HG02943 (cell line): Measurements from ENCODE around the gene HEYL.

Source experiments
- ATAC-seq: cut with Tn5 transposase; IDR thresholded peaks from one replicate; pipeline ENCODE4 v1.9.1; 2021; ENCODE audit warnings: mild to moderate bottlenecking, low read depth, moderate library complexity; ENCODE audit not compliant: unreplicated experiment

Gene HEYL

GRCh38 chr1:39642796-39643195, 3.4 kb upstream of the HEYL start:
- no peak for ATAC-seq

GRCh38 chr1:39640861-39641260, 1.4 kb upstream of the HEYL start:
- no peak for ATAC-seq

GRCh38 chr1:39638965-39639304, 508 bp downstream of the HEYL start:
- no peak for ATAC-seq

GRCh38 chr1:39637361-39637760, 2.1 kb downstream of the HEYL start:
- no peak for ATAC-seq

- ATAC-seq = no peak
Observed at GRCh38 chr1:39635871-39636210, 3.6 kb downstream of the HEYL start.

- ATAC-seq = no peak
Observed at GRCh38 chr1:39635205-39635870, 4.1 kb downstream of the HEYL start.

DNA sequence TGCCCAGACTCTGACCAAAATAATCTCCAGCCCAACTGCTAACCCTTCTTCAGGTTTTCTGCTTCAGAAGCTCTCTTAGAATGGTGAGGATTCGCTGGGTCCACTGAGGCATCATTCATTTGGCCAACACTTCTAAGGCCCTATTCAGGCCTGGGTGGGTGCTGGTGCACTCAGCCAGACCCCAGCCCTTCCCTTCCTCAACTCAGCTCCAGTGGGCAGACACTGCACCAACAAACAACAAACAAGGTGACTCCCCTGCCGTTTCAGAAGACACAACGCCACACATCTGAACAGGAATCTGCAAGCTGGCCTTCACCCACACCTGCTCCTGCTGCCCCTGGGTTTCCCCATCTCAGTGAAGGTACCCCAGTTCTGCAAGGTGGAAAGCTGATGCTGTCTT, 6.0 kb downstream of the HEYL start:
- no peak for ATAC-seq

DNA sequence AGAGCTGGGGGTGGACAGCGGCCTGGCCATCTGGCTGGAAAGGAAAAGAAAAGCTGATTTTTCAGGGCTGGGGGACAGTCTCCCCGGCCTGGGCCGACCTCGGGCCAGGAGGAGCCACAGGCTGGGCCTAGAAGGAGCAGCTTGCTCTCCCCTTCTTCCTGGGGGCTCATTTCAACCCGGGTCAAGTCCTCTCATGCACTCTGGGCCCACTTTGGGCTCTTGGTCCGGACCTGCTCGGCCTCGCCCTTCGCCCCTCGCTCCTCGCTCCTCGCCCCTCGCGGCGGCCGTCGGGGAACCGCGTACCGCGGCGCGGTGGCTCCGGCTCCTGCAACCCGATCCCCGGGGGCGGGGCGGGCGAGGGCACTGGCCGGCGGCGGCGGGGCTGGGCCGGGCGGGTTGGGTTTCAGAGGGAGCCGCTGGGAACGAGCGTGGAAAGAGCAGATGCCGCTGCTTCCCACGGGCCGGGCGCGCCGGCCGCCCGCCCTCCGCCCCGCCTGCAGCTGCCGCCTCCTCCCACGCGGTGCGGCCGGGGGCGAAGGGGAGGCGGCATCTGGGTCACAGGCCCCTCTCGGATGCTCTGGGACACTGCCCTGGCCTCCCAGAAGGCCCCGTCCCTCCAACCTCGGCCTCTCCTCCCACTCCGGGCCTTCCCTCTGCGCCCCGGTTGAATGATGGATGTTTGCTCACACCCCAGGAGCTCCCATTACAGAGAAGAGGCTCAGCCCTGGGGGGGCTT, 6.6 kb downstream of the HEYL start:
- no peak for ATAC-seq

DNA sequence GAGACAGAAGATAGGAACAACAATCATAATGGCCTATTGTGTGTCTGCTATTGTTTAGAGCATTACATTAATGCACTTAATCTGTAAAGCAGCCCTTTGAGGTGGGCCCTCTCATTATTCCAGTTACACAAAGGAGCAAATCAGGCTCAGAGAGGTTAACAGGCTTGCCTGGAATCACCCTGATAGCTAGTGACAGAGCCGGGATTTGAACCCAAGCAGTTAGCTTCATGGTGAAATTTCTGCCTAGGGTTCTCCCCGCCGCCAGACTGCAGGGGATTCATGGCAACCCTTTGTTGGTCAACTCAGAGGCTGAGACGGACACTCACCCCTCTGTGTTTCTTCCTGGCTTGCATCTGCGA, 7.1 kb downstream of the HEYL start:
- no peak for ATAC-seq

GRCh38 chr1:39631361-39632322, 7.8 kb downstream of the HEYL start:
- no peak for ATAC-seq

DNA sequence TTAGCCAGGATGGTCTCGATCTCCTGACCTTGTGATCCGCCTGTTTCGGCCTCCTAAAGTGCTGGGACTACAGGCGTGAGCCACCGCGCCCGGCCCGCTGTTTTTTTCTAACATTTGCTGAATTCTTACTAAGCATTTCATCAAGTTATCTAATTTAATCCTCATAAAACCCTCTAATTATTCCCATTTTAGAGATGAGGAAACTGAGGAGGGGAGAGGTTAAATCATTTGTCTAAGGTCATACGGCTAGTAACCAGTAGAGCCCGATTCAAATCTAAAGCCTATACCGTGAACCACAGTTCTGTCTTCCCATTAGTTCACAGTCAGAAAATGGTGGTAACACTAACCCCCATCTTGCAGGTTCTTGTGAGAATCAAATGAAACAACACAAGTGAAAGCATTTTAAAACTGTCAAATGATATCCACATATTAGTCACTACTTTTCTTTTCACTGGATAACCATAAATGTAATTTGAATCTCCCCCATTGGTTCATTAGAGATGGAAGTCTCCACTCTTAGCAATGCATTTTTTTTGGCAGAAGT, 10.6 kb downstream of the HEYL start:
- ATAC-seq = no peak

GRCh38 chr1:39626646-39627045, 12.8 kb downstream of the HEYL start:
- no peak for ATAC-seq

- ATAC-seq = no peak
Observed at GRCh38 chr1:39625462-39626273, 13.8 kb downstream of the HEYL start.

DNA sequence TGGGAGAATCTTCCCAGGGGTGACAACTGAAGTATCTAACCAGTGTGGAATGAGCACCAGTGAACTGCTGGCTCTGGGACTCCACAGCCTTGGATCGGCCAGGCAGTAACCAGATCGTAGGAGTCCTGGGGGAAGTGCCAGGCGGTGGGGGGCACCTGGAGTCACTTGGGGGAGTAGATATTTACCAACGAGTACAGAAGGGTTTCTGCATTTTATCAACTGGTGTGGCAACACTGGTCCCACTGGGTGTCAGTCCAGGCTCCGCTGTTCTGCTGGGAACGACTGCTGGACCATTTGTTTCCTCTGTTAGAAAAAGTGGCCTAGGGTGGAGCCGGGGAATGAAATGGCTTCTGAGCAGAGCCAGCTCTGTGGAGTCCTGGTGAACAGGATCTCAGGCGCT, 14.4 kb downstream of the HEYL start:
- ATAC-seq = no peak

DNA sequence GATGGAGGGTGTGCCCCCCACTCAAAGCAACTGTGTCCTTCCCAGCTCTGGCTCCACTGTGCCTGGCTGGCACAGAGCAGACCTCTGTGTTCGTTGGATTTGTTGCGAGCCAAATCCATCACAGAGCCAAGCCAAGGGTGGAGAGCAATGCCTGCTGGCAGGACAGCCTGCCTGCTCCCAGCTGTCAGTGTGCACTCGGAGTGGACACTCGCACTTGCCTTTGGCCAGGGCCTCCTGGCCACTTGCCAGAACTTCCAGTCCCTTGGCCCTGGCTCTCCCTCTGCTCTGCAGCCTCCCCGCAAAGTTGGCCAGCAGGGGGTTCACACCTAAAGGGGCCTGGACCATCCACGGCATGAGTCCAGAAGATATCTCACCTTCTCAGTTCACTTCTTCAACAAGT, 16.4 kb downstream of the HEYL start:
- no peak for ATAC-seq

- no peak for ATAC-seq
Observed at GRCh38 chr1:39622427-39622826, 17.0 kb downstream of the HEYL start.

GRCh38 chr1:39620659-39621165, 18.7 kb downstream of the HEYL start:
- ATAC-seq = no peak

GRCh38 chr1:39617488-39618049, 21.9 kb downstream of the HEYL start:
- ATAC-seq = no peak

GRCh38 chr1:39615086-39615673, 24.3 kb downstream of the HEYL start:
- no peak for ATAC-seq
